GM19025 (cell line): Measurements from ENCODE around the gene KCNC1.

ENCODE experiments used
- ATAC-seq: cut with Tn5 transposase; IDR thresholded peaks from one replicate; pipeline ENCODE4 v1.9.1; 2021; ENCODE audit warnings: mild to moderate bottlenecking, low read depth, moderate library complexity; ENCODE audit not compliant: unreplicated experiment

The KCNC1 gene

DNA sequence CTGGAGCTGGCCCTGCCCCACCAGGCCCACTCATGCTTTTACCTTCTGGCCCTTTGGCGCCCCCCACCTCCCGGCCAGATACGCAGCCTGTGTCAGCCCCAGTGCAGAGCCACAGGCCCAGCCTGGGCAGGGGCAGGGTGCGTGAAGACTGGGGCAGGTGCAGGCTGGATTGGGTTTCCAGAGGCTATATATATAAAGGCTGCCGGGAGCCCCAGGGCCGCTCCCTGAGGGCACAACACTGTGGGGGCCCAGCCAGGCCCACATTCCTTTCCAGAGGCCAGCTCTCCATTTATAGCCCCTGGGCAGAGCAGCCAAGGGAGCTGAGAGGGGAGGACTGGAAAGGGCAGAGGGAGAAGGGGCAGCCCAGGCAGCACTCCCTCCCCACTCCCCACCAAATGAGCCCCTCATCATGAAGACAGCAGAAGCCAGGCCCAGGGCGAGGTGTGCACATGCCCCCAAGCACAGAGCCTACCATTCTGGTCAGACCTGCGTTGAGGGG is 20.2 kb upstream of the KCNC1 start:
- ATAC-seq: no peak

DNA sequence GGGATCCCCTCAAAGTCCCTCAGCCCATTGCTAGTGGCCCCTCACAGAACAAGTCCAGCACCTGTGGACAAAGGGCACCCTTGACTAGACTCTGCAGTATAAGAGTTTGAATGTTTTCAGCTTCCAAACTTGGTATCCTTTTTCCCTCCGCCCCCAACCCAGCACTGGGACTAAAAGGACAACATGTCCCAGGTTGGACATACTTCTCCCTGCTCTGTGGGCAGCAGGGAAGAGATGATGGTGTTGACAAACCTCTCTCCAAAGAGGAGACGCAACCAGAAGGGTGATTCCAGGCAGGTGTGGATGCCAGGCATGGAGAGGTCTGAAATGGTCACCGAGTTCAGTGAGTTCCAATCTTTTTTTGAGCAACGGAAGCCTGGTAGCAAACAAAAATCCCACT is 19.7 kb upstream of the KCNC1 start:
- ATAC-seq: no peak

DNA sequence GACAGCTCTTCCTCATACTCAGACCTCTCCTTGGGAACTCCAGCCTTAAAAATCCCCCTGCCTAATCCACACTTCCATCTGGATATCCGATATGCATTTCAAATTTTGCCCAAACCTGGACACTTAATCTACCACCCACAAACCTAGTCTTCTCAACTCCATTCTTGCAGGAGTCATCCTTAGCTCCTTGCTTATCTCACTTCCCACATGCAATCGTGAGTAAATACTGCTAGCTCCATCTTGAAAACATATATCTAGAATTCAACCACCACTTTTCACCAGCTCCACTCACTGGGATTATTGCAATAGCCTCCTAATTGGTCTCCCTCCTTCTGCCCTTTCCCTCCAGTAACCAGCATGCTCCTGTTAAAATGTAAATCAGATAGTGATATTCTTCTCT is 17.8 kb upstream of the KCNC1 start:
- ATAC-seq: no peak

DNA sequence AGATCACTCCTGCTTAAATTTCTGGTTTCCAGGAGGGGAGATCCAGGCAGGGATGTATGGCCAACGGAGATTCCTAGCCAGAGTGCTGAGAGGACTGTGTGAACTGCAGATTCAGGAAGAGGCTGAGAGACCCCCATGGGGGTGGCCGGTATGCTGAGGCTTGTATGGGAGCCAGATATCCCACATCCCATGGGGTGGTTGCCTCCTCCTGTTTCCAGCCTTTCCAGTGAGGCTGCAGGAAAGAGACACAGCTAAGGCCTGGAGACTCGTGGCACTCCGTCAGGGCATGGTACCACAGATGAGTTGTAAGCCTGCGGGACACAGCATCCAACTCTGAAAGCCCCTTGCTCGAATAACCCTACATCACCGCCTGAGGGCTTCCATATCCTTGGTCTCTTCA is 16.6 kb upstream of the KCNC1 start:
- ATAC-seq: no peak

DNA sequence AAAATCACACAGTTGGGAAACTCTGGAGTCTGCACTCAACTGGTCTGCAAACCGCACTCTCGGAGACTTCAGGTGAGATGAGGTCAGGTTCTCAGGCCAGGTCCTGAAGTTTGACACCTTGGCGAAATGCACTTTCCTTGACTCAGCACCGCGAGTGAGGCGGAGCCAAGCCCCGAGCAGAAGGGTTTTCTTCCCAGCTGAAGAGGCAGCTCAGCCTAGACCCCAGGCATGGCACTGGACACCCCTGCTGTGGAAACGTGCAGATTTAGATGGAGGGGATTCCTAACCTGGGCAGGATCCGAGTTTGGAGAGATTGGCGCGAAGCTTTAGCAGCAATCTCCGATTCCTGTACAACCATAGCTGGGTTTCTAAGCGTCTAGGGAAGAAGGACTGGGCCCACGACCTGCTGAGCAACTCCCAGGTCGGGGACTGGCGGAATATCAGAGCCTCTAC is 16.0 kb upstream of the KCNC1 start:
- ATAC-seq: no peak

DNA sequence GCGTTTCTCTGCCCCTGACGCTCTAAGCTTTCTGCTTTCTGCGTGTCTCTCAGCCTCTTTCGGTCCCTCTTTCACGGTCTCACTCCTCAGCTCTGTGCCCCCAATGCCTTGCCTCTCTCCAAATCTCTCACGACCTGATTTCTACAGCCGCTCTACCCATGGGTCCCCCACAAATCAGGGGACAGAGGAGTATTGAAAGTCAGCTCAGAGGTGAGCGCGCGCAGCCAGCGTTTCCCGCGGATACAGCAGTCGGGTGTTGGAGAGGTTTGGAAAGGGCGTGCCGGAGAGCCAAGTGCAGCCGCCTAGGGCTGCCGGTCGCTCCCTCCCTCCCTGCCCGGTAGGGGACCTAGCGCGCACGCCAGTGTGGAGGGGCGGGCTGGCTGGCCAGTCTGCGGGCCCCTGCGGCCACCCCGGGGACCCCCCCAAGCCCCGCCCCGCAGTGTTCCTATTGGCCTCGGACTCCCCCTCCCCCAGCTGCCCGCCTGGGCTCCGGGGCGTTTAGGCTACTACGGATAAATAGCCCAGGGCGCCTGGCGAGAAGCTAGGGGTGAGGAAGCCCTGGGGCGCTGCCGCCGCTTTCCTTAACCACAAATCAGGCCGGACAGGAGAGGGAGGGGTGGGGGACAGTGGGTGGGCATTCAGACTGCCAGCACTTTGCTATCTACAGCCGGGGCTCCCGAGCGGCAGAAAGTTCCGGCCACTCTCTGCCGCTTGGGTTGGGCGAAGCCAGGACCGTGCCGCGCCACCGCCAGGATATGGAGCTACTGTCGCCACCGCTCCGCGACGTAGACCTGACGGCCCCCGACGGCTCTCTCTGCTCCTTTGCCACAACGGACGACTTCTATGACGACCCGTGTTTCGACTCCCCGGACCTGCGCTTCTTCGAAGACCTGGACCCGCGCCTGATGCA is 15.3 kb upstream of the KCNC1 start, which contains the start of gene MYOD1:
Gene MYOD1 (plus strand): TSS at position 544 of the 910 bp plus-strand sequence. CDS start 212 bp downstream, at position 756.
- ATAC-seq: no peak

DNA sequence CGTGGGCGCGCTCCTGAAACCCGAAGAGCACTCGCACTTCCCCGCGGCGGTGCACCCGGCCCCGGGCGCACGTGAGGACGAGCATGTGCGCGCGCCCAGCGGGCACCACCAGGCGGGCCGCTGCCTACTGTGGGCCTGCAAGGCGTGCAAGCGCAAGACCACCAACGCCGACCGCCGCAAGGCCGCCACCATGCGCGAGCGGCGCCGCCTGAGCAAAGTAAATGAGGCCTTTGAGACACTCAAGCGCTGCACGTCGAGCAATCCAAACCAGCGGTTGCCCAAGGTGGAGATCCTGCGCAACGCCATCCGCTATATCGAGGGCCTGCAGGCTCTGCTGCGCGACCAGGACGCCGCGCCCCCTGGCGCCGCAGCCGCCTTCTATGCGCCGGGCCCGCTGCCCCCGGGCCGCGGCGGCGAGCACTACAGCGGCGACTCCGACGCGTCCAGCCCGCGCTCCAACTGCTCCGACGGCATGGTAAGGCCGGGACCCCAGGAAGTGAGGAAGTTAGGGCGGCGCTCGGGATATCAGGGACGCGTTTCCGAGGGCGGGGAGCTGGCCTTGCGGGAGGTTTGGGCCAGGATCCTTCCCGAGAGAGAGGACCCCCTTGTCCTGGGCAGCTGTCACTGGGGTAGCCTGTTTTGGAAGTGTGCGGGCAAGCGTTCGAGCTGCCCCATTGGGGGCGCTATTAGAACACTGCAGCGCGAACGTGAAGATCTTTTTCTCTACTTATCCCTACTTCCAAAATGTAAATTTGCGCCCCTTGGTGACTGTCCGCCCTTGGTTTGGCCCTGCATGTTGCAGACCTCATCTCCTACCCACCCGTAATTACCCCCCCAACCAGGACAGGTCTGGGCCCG is 14.4 kb upstream of the KCNC1 start:
- ATAC-seq: no peak

DNA sequence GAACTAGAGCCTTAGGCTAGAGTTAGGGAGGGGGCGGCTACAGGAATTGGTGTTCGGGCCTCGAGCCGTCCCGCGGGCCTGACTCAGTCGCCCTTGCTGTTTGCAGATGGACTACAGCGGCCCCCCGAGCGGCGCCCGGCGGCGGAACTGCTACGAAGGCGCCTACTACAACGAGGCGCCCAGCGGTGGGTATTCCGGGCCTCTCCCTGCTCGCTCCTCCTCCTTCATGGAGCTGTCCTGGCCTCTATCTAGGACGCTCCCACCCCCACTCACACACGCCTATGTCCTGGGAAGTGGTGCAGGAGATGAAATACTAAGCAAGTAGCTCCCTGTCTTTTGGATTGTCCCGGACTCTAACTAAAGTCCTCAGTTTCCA is 13.8 kb upstream of the KCNC1 start:
- ATAC-seq: no peak

DNA sequence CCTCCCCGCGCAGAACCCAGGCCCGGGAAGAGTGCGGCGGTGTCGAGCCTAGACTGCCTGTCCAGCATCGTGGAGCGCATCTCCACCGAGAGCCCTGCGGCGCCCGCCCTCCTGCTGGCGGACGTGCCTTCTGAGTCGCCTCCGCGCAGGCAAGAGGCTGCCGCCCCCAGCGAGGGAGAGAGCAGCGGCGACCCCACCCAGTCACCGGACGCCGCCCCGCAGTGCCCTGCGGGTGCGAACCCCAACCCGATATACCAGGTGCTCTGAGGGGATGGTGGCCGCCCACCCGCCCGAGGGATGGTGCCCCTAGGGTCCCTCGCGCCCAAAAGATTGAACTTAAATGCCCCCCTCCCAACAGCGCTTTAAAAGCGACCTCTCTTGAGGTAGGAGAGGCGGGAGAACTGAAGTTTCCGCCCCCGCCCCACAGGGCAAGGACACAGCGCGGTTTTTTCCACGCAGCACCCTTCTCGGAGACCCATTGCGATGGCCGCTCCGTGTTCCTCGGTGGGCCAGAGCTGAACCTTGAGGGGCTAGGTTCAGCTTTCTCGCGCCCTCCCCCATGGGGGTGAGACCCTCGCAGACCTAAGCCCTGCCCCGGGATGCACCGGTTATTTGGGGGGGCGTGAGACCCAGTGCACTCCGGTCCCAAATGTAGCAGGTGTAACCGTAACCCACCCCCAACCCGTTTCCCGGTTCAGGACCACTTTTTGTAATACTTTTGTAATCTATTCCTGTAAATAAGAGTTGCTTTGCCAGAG is 13.2 kb upstream of the KCNC1 start:
- no peak for ATAC-seq

DNA sequence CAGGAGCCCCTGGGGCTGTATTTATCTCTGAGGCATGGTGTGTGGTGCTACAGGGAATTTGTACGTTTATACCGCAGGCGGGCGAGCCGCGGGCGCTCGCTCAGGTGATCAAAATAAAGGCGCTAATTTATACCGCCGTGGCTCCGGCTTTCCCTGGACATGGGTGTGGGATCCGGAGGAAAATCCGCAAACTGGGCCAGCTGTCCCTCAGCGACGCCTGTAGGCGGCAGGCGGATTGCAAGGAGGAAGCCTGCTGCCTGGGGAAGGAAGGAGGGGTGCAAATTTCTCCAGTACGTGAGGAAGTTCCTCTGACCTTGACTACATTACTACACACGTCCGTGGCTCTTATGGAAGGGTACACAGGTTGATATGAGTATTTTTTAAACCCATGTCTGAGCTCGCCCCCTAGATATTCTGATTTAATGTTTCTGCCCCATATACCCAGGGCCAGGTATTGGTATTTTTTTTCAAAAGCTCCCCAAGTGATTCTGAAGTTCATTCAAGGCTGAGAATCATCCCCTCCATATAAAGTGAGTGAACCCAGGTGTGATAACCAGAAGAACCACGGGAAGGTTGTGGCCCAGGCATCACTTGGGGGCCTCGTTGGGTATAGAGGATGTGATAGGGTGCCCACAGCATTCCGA is 12.5 kb upstream of the KCNC1 start:
- no peak for ATAC-seq

DNA sequence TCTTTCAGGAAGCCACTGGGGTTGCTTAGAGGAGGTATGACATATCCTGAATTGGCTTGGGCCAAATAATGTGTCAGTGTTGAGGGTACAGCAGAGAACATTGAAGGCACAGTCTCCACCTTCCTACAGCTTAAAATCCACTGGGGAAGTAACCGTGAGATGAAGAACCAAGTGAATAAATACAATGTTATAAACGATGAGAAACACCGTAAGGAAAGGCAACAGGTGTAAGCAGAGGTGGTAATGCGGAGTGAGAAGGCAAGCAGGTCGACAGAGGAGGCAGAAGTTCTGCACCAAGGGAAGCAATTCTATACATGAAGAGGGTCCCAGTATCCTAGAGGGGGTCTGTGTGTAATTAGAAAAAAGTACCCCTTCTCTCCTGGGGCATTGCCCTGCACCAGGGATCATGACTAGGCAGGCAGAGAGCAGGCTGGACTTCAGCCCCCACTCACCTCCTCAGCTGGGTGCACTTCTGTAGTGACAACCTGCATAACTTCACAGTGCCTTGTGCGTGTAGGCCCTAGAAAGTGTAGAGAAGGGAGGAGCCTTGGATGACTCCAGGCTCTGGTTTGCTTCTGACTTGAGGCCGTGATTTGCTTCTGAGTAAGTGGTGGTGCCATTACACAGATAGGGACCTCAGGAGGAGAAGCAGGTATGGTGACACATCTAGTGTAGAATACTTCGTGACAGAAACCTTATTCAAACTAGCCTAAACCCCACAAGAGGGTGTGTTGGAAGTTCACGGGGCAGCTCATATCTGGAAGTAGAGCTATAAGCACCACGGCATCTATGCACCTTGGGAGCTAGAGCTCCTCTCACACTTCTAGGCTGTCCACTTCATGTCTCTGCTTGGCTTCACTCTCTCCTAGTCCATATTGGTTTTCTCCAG is 10.3 kb upstream of the KCNC1 start:
- no peak for ATAC-seq

DNA sequence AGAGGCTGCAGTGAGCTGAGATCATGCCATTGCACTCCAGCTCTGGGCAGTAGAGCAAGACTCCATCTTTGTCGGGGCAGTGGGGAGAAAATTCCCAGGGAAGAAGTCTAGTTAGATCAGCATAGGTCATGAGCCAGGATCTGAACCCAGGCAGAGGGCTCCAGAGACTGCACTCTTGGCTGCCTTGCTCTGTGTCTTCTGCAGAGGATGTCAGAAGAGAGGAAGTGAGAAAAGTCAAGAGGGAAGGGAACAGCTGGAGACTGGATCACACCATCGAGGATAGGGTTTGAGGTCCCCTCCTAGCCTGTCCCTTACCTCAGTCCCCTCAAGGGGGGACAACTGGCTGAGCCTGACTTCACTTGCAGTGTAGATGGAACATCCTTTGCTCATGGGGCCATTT is 9.4 kb upstream of the KCNC1 start:
- ATAC-seq: no peak

DNA sequence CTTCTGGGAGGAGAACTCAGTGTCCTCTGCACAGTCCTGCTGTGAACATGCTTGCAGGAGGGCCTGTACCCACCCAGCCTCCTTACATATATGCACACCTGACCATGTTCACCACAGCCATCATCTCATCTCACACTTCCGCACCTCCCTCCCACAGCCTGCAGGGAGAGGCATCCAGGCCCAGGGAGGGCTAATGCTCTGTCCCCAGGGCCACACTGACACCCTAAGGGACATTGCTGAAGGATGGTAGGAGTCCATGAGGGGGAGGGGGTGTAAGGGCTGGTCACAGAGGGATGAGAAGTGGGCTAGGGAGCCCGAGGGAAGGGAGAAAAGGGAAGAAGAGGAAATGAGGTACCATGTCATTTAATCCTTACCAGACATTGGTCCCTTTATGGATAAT is 4.4 kb upstream of the KCNC1 start:
- ATAC-seq: no peak

DNA sequence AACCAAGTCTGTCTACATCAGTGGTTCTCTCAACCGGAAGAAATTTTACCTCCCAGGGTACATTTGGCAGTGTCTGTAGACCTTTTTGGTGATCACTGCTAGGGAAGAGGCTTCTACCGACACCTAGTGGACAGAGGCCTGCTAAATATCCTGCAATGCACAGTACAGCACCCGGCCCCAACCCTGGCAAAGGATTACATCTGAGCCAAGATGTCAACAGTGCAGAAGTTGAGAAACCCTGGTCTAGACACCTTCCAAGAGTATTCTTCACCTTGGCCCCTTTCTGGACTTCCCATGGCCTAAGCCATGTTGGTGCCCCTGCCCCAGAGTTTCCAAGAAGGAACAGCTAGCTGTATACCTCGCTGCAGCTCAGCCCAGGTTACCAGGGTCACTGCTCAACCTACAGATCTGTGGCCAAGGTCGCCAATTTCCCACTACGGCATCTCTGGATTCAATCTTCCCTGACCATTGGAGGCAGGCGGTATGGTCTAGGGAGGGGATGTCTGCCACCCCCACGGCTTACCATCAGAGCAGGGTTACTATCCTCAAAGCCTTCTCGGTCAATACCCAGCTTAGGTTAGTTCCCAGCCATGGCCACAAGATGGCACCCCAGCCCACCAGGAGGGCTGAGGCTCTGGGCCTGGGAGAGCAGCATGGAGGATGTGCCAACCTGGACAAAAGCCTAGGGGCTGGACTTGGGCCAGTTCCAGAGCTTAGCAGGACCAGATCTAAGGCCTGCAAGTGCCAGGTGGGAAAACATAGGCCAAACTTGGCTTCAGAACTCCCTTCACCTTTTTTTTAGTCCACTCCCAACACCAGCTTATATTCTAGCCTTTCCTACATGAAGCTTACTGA is 3.7 kb upstream of the KCNC1 start:
- ATAC-seq: peak; percentile 66

DNA sequence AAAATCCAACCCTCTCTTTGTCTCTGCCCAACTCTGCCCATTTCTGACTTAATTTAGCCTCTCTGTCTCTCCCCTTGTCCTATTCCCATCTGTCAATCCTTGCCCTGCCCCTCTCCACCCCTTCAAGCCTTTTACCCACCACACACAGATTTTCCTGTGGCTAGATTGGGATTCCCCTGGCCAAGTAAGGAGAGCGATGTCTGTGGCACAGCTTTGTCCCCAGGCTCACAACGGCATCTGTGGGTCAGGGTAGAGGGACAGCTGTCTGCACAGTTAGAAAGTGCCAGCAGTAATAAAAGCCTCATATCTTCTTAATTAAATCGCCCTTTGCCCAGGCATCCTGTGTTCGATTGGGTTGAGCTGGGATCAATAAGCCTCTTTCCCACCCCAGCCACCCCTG is 1.3 kb upstream of the KCNC1 start:
- no peak for ATAC-seq

DNA sequence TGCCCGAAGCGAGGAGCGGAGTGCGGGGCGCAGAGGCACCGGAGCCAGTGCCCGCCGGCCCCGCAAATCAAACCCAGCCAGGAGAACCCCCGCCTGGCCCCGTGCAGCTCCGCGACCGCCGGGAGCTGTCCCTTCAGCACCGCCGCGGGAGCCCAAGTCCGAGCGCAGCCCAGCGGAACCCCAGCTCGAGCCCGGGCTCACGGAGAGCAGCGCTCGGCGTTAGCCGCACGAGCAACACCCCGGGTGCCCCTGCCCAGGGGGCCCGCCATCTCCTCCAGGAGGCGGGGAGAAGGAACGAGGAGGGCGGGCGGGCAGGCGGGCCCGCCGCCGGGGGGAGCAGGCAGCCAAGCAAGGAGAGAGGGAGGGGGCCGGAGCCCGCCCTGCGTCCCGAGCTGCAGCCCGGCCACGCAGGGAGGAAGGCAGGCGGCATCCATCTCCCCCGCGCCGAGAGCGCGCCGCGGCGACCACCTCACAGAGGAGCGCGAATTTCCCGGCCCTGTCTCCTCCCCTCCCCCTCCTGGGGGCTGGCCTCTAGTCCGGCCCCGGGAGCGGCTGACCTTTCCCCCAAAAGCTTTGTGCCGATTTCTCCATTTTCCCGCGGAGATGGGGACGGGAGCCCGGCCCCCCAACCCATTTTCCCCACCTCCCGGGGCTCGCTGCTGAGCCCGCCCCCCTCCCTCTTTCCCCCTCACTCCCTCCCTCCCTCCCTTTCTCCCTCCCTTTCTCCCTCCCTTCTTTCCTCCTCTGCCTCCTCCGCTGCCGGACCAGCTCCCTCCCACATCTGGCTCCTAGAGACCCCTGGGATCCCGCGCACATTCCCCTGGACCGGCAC is 621 bp downstream of the KCNC1 start:
- ATAC-seq: peak; percentile 48

DNA sequence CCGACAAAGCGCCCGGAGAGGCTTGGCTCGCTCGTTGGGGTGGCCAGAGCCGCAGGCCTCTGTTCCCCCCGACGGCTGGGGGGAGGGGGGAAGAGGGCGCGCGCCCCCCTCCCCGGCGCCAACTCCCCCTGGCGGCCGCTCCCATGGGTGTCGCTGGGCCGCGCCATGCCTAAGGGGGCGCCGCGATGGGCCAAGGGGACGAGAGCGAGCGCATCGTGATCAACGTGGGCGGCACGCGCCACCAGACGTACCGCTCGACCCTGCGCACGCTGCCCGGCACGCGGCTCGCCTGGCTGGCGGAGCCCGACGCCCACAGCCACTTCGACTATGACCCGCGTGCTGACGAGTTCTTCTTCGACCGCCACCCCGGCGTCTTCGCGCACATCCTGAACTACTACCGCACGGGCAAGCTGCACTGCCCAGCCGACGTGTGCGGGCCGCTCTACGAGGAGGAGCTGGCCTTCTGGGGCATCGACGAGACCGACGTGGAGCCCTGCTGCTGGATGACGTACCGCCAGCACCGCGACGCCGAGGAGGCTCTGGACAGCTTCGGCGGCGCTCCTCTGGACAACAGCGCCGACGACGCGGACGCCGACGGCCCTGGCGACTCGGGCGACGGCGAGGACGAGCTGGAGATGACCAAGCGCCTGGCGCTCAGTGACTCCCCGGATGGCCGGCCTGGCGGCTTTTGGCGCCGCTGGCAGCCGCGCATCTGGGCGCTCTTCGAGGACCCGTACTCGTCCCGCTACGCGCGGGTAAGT is 1.4 kb downstream of the KCNC1 start:
- ATAC-seq: no peak
